Stimulated activated naive CD8-positive, alpha-beta T cell treated with anti-CD3 and anti-CD28 coated beads, Interleukin-15, Interleukin-2, amounts not matched to agents 100 ng/mL and 50 ng/mL, for 24 hours (primary cell): ENCODE results near the gene PTPN7.
"Not testable (repeated sequence)": the region's sequence is repeated elsewhere in the genome, so short reads cannot be mapped to it uniquely, and the experiment has no call there.

Source experiments
- H3K27ac Mint-ChIP-seq: one replicate; pipeline ENCODE4 v1.8.0; 2021; ENCODE audit warnings: mild to moderate bottlenecking, mixed read lengths
- H3K27me3 Mint-ChIP-seq: one replicate; pipeline ENCODE4 v1.8.0; 2021; ENCODE audit warnings: mixed read lengths
- H3K36me3 Mint-ChIP-seq: one replicate; pipeline ENCODE4 v1.8.0; 2021; ENCODE audit warnings: low read depth, mixed read lengths
- H3K4me1 Mint-ChIP-seq: one replicate; pipeline ENCODE4 v1.8.0; 2021; ENCODE audit warnings: low read depth, mixed read lengths
- H3K4me3 Mint-ChIP-seq: one replicate; pipeline ENCODE4 v1.8.0; 2021; ENCODE audit warnings: mild to moderate bottlenecking, mixed read lengths
- H3K9me3 Mint-ChIP-seq: one replicate; pipeline ENCODE4 v1.8.0; 2021; ENCODE audit warnings: mixed read lengths

The PTPN7 gene

DNA sequence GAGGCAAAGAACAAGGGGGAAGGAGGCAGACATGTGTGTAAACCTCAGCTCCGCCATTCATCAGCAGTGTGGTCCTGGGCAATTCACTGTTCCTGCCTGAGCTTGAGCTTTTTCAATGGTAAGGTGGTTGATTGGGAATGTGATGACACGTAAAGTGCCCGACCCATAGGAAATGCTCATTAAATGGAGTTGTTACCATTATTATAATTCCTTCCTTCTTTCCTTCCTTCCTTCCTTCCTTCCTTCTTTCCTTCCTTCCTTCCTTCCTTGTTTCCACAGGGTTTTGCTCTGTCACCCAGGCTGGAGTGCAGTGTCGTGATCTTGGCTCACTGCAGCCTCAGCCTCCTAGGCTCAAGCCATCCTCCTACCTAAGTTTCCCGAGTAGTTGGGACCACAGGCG lies 33.3 kb downstream of the PTPN7 start:
- Mint-ChIP-seq H3K4me1 (no peaks in the 10 kb centered on the region), H3K4me3 (no peak overlapping the region), H3K27ac (no peak overlapping the region), H3K36me3 (no peaks in the 10 kb centered on the region), H3K27me3 (peaks cover 12% of the 10 kb centered on the region), H3K9me3 (no peaks in the 10 kb centered on the region)

- H3K4me1 Mint-ChIP-seq, result no peaks in the 10 kb centered on the region
- no peak overlapping the region for H3K27ac Mint-ChIP-seq
- peaks cover 17% of the 10 kb centered on the region for H3K27me3 Mint-ChIP-seq
- H3K4me3 Mint-ChIP-seq, result no peak overlapping the region
- H3K36me3 Mint-ChIP-seq, result no peaks in the 10 kb centered on the region
- no peaks in the 10 kb centered on the region for H3K9me3 Mint-ChIP-seq
These were observed 34.0 kb downstream of the PTPN7 start for GRCh38 chr1:202126426-202126825.

GRCh38 chr1:202125611-202126010 lies 34.8 kb downstream of the PTPN7 start:
- Mint-ChIP-seq H3K9me3 (no peaks in the 10 kb centered on the region), H3K27me3 (peaks cover 20% of the 10 kb centered on the region), H3K27ac (no peak overlapping the region), H3K4me3 (no peak overlapping the region), H3K4me1 (no peaks in the 10 kb centered on the region), H3K36me3 (no peaks in the 10 kb centered on the region)

DNA sequence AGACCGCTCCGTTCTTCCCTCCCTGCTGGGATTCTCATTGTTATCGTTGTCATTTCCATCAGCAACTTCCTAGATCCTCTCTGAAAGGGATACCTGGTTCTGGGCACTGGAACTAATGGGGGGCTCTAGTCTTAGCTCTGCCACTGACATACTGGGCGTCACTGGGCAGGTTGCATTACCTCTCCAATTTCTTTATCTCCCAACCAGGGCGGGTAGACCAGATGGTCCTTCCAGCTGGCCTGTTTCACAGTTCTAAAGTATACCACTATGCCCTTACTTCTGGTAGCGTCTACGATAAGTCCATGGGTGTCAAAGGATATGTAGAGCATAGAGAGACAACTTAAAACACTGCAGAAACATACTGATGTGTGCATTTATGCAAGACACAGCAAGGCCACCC lies 36.3 kb downstream of the PTPN7 start:
- Mint-ChIP-seq H3K4me1 (no peaks in the 10 kb centered on the region), H3K27ac (no peak overlapping the region), H3K36me3 (no peaks in the 10 kb centered on the region), H3K27me3 (peaks cover 20% of the 10 kb centered on the region), H3K4me3 (no peak overlapping the region), H3K9me3 (no peaks in the 10 kb centered on the region)

GRCh38 chr1:202123336-202123813 lies 37.0 kb downstream of the PTPN7 start:
- Mint-ChIP-seq H3K9me3 (no peaks in the 10 kb centered on the region), H3K27me3 (peaks cover 20% of the 10 kb centered on the region), H3K36me3 (no peaks in the 10 kb centered on the region), H3K4me1 (no peaks in the 10 kb centered on the region), H3K27ac (no peak overlapping the region), H3K4me3 (no peak overlapping the region)

DNA sequence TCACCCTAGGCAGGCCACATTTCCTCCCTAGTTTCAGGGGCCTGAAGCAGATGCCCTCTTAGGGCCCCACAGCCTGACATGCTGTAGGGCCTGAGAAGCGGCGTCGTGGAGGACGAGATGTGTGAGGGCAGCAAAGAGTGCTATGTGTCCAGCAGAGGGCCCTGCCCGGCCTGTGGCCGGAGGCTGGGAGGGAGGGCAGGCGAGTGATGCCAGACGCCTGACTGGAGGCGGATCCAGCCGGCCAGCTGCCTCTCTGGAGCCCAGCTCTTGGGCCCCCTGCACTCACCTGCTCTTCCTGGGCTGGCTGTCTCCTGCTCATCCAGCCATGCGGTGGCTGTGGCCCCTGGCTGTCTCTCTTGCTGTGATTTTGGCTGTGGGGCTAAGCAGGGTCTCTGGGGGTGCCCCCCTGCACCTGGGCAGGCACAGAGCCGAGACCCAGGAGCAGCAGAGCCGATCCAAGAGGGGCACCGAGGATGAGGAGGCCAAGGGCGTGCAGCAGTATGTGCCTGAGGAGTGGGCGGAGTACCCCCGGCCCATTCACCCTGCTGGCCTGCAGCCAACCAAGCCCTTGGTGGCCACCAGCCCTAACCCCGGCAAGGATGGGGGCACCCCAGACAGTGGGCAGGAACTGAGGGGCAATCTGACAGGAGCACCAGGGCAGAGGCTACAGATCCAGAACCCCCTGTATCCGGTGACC lies 37.6 kb downstream of the PTPN7 start, which contains the start of gene GPR37L1:
Gene GPR37L1, plus strand, starts transcription at position 279 of the 697 bp plus-strand sequence. Its CDS starts 47 bp downstream, at position 326.
- H3K4me1 Mint-ChIP-seq, result no peaks in the 10 kb centered on the region
- H3K36me3 Mint-ChIP-seq, result no peaks in the 10 kb centered on the region
- no peaks in the 10 kb centered on the region for H3K9me3 Mint-ChIP-seq
- H3K27ac Mint-ChIP-seq, result no peak within 1 kb of the TSS
- peaks cover 20% of the 10 kb centered on the region for H3K27me3 Mint-ChIP-seq
- H3K4me3 Mint-ChIP-seq, result no peak within 1 kb of the TSS

GRCh38 chr1:202121006-202121405 lies 39.4 kb downstream of the PTPN7 start:
- Mint-ChIP-seq H3K9me3 (no peaks in the 10 kb centered on the region), H3K4me1 (no peaks in the 10 kb centered on the region), H3K36me3 (no peaks in the 10 kb centered on the region), H3K27ac (no peak overlapping the region), H3K27me3 (peaks cover 14% of the 10 kb centered on the region), H3K4me3 (no peak overlapping the region)

DNA sequence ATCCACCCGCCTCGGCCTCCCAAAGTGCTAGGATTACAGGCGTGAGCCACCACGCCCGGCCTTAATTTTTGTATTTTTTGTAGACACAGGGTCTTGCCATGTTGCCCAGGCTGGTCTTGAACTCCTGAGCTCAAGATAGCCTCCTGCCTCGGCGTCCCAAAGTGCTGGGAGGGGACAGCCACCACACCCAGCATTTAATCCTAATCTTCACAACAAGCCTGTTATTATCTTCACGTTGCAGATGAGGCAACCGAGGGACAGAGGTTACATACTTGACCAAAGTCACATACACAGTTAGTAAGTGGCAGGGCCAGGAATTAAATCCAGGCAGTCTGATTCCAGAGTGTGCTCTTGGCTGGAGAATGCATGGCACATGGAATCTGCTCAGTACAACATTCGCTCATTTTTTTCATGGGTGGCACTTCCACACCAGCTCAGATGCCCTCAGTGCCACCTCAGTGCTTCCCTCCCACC lies 42.5 kb downstream of the PTPN7 start:
- no peaks in the 10 kb centered on the region for H3K9me3 Mint-ChIP-seq
- H3K4me1 Mint-ChIP-seq, result no peaks in the 10 kb centered on the region
- H3K27ac Mint-ChIP-seq, result no peak overlapping the region
- H3K4me3 Mint-ChIP-seq, result no peak overlapping the region
- H3K36me3 Mint-ChIP-seq, result no peaks in the 10 kb centered on the region
- H3K27me3 Mint-ChIP-seq, result peaks cover 7% of the 10 kb centered on the region

DNA sequence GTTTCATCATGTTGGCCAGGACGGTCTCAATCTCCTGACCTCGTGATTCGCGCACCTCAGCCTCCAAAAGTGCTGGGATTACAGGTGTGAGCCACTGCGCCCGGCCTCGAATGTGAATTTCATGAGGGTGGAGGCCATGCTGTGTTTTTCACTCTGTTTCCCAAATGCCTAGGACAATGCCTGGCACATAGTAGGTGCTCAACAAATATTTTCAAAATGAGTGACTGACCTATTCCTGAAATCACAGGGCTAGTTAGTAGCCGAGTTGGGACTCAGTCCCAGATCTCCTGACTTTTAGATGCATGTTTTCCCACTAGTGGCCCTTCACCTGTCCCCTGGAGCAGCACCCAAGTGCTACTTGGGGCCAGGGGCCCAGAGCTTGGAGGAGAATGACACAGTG lies 44.1 kb downstream of the PTPN7 start:
- H3K36me3 Mint-ChIP-seq, result no peaks in the 10 kb centered on the region

DNA sequence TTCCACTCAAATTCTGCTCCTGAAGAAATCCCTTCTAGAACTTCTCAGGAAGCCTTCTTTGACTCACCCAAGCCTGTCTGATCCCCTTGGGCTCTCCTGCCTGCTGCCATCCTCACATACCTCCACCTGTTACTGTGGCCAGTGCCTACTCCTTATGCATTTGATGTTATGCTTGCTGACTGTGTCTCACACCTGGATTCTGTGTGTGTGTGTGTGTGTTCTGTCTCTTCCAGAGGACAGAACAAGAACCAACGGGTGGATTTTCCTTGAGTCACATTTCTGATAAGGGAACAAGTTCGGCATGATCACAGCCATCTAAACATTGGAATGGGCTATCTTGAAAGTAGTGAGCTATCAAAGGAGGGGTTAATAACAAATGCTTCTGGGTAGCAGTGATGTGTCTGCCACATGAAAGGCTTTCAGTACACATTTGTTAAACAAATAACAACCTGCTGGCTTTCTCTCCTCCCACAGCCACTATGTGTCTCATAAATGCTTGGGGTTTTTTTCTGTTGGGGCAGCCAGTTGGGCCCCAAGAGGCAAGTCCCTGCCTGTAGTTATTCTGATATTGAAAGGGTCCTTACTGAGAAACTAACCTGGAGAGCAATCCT lies 46.6 kb downstream of the PTPN7 start:
- Mint-ChIP-seq H3K4me3 (no peak overlapping the region), H3K4me1 (no peaks in the 10 kb centered on the region), H3K27me3 (no peaks in the 10 kb centered on the region), H3K36me3 (no peaks in the 10 kb centered on the region), H3K27ac (peak overlapping the region; percentile 3), H3K9me3 (no peaks in the 10 kb centered on the region)

More for the DNA sequence above, 44.1 kb downstream of the PTPN7 start:
- Mint-ChIP-seq H3K4me1 (no peaks in the 10 kb centered on the region), H3K27me3 (peaks cover 1% of the 10 kb centered on the region), H3K9me3 (no peaks in the 10 kb centered on the region), H3K27ac (no peak overlapping the region), H3K4me3 (no peak overlapping the region)

- Mint-ChIP-seq H3K4me3 (no peak overlapping the region), H3K4me1 (no peaks in the 10 kb centered on the region), H3K27me3 (no peaks in the 10 kb centered on the region), H3K9me3 (no peaks in the 10 kb centered on the region), H3K27ac (no peak overlapping the region), H3K36me3 (no peaks in the 10 kb centered on the region)
These were observed 47.3 kb downstream of the PTPN7 start for GRCh38 chr1:202112859-202113689.

DNA sequence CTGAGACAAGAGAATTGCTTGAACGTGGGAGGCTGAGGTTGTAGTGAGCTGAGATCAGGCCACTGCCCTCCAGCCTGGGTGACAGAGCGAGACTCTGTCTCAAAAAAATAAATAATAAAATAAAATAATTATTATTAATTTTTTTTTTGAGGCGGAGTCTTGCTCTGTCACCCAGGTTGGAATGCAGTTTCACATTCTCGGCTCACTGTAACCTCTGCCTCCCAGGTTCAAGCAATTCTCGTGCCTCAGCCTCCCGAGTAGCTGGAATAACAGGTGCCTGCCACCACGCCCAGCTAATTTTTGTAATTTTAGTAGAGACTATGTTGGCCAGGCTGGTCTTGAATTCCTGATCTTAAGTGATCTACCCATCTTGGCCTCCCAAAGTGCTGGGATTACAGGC lies 48.8 kb downstream of the PTPN7 start:
- not testable (repeated sequence) for H3K36me3 Mint-ChIP-seq, H3K4me3 Mint-ChIP-seq

DNA sequence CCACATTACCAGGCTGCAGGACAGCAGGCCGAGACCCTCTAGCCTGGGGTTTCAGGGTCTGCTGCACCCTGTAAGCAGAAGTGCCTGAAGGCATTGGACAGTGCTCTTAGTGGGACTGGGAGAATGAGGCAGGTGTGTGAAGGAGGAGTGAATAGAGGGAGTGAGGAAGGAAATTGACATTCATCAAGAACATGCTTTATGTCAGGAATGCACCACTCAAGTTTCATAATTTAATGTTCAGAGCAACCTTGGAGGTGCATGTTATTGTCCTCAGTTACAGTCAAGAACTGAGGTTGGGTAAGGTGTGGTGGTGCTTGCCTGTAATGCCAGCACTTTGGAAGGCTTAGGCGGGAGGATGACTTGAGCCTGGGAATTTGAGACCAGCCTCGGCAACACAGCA lies 49.4 kb downstream of the PTPN7 start:
- no peak overlapping the region for H3K4me3 Mint-ChIP-seq
- no peaks in the 10 kb centered on the region for H3K9me3 Mint-ChIP-seq
- no peak overlapping the region for H3K27ac Mint-ChIP-seq
- no peaks in the 10 kb centered on the region for H3K36me3 Mint-ChIP-seq
- H3K4me1 Mint-ChIP-seq, result no peaks in the 10 kb centered on the region
- H3K27me3 Mint-ChIP-seq, result no peaks in the 10 kb centered on the region

More for the DNA sequence above, 48.8 kb downstream of the PTPN7 start:
- not testable (repeated sequence) for H3K9me3 Mint-ChIP-seq, H3K27me3 Mint-ChIP-seq, H3K27ac Mint-ChIP-seq, H3K4me1 Mint-ChIP-seq

DNA sequence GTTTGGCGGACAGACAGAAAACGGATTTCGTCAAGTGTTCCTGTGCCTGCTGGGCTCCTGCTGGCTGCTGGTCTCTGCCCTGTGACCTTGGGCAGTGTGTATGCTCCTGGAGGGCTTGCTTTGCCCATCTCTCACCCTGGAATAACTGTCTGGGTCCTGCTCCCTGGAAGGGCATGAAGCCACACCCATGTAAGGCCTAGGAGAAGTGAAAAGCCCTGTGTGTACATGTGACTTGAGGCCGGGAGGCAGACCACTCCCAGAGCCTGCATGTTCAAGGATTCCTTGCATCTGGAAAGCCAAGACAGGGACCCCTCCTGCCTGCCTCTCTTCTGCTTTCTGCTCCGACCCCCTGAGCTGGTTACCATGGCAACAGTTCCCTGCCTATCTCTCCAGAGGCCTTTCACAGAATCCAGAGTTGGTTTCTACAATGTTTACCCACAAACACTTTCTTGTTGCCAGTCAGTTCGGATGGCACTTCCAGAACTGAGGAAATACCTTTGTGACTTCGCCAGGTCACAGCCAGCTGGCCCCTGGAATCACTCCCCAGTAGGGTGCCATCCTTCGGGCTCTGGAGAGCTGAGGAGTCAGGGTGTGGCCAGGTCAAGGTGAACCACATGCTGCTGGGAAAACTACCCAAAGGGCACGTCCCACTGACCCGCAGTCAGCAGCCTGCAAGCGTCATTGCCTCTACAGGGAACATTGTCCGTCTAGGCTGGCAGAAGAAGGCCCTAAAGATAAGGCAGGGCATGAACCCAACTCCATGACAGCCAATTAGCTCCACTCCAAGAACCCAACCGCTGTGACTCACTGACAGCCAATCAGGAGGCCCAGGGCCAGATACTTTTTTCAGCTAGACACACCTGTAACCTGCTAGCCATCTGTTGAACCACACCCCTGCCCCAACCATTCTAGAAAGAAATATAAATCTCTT lies 52.3 kb downstream of the PTPN7 start:
- Mint-ChIP-seq H3K9me3 (no peaks in the 10 kb centered on the region), H3K4me3 (no peak overlapping the region), H3K27me3 (no peaks in the 10 kb centered on the region), H3K27ac (no peak overlapping the region), H3K36me3 (no peaks in the 10 kb centered on the region), H3K4me1 (no peaks in the 10 kb centered on the region)
